MM.1S (cell line): Measurements from ENCODE around the gene DDR1.

Experiments used
- CTCF ChIP-seq: fragments of 300-600 bp; sonication (generic); IDR thresholded peaks from 2 replicates; pipeline ENCODE4 v1.5.1; 2016; ENCODE audit warnings: antibody characterized with exemption, low read length, mixed read lengths
- EZH2phosphoT487 ChIP-seq: fragments of 300-600 bp; sonication (generic); IDR thresholded peaks from 2 replicates; pipeline ENCODE4 v1.6.1; 2018; ENCODE audit warnings: antibody characterized with exemption, low read length

- TF ChIP-seq CTCF (no peak), EZH2phosphoT487 (no peak)
Observed at GRCh38 chr6:30940361-30940986, 56.2 kb downstream of the DDR1 start, which contains the start of gene MUCL3.
